HepG2 (cell line): Measurements from ENCODE around the gene ANGPTL2. TPM values are rescaled to one million over a fixed set of nuclear protein-coding genes. Genes with fewer than 3 reads are reported as not detected.

Experiments
- DNMT1 ChIP-seq: sonication (generic); formaldehyde crosslinking; IDR thresholded peaks from 2 replicates; pipeline ENCODE4 v1.5.1; 2020; ENCODE audit warnings: mild to moderate bottlenecking, missing genetic modification reagents
- DPF2 ChIP-seq: sonication (generic); formaldehyde crosslinking; IDR thresholded peaks from 2 replicates; pipeline ENCODE4 v1.4.0; 2020; ENCODE audit warnings: mild to moderate bottlenecking, low read depth, missing genetic modification reagents, borderline replicate concordance
- ETV5 ChIP-seq: IDR thresholded peaks from 2 replicates; pipeline ENCODE4 v1.6.1; 2018; ENCODE audit warnings: missing biosample characterization, missing genetic modification reagents, inconsistent platforms, borderline replicate concordance
- FOXP1 ChIP-seq, 2 experiments: fragments of 450-650 bp in 1 of 2; IDR thresholded peaks; 2 replicates each; pipeline ENCODE4 v1.6.1; 2017 to 2018; ENCODE audit warnings: antibody characterized with exemption in 1 of 2
- HOXD1 ChIP-seq: sonication (generic); formaldehyde crosslinking; IDR thresholded peaks from 2 replicates; pipeline ENCODE4 v1.5.0; 2020; ENCODE audit warnings: missing genetic modification reagents
- RELA ChIP-seq: sonication (generic); formaldehyde crosslinking; IDR thresholded peaks from 2 replicates; pipeline ENCODE4 v1.4.0; 2020; ENCODE audit warnings: missing genetic modification reagents
- ZBTB42 ChIP-seq: sonication (generic); formaldehyde crosslinking; IDR thresholded peaks from 2 replicates; pipeline ENCODE4 v1.5.0; 2020; ENCODE audit warnings: mild to moderate bottlenecking, missing genetic modification reagents
- ZNF12 ChIP-seq: sonication (generic); formaldehyde crosslinking; IDR thresholded peaks from 2 replicates; pipeline ENCODE4 v1.5.0; 2020; ENCODE audit warnings: missing genetic modification reagents
- ZNF569 ChIP-seq: sonication (generic); formaldehyde crosslinking; IDR thresholded peaks from 2 replicates; pipeline ENCODE4 v1.5.0; 2020; ENCODE audit warnings: mild to moderate bottlenecking, missing genetic modification reagents, moderate library complexity, borderline replicate concordance
- ZNF781 ChIP-seq: sonication (generic); formaldehyde crosslinking; IDR thresholded peaks from 2 replicates; pipeline ENCODE4 v1.5.1; 2020; ENCODE audit warnings: borderline replicate concordance, mild to moderate bottlenecking, missing genetic modification reagents; ENCODE audit errors: not compliant biosample characterization
- ZSCAN31 ChIP-seq: sonication (generic); formaldehyde crosslinking; IDR thresholded peaks from 2 replicates; pipeline ENCODE4 v1.5.0; 2020; ENCODE audit warnings: low read depth, mild to moderate bottlenecking, missing genetic modification reagents
- ZSCAN9 ChIP-seq: IDR thresholded peaks from 2 replicates; pipeline ENCODE4 v1.6.1; 2016; ENCODE audit warnings: borderline replicate concordance
- polyA plus RNA-seq, 8 experiments: library from polyadenylated mRNA; depleted of rRNA in 3 of 8; stranded (reverse) in 7 of 8; unstranded in 1 of 8; fragments of >200 nt; fragmentation: Illumina TruSeq in 4 of 8; extraction: Trizol in 4 of 8; gene quantifications; 2 replicates each; pipeline versions ENCODE4 v1.2.1 to v1.2.3, GENCODE V29; 2011 to 2016; ENCODE audit warnings: low read depth in 4 of 8, missing spikeins in 1 of 8, mixed read lengths in 1 of 8; ENCODE audit not compliant: insufficient read depth in 1 of 8
- total RNA-seq, 5 experiments: library from RNA; depleted of rRNA; stranded (reverse); fragments of >200 nt; fragmentation: Illumina TruSeq; extraction: Trizol; gene quantifications; 2 replicates each; pipeline ENCODE4 v1.2.3, GENCODE V29; 2016; ENCODE audit warnings: low read depth in 1 of 5
- TF ChIP-seq, protein P1 (sequence below): sonication (generic); formaldehyde crosslinking; IDR thresholded peaks from 2 replicates; pipeline ENCODE4 v1.5.0; 2020; ENCODE audit warnings: missing genetic modification reagents
- TF ChIP-seq, protein P2 (sequence below), 2 experiments: fragments of 450-650 bp in 1 of 2; sonication (generic) in 1 of 2; formaldehyde crosslinking in 1 of 2; IDR thresholded peaks; 2 replicates each; pipeline versions ENCODE4 v1.6.1 to v1.8.0; 2016 to 2022; ENCODE audit warnings: antibody characterized with exemption in 1 of 2, mild to moderate bottlenecking in 1 of 2, missing genetic modification reagents in 1 of 2
- TF ChIP-seq, protein P3 (sequence below): IDR thresholded peaks from 2 replicates; pipeline ENCODE4 v1.6.1; 2016; ENCODE audit warnings: low read depth, control low read depth

Gene ANGPTL2
- total and polyA plus RNA-seq, 2 of the 13 experiments (the other 11 are each of a cell fraction or from before 2014, with no cell fraction given), result 0.91 to 21.0 TPM

DNA sequence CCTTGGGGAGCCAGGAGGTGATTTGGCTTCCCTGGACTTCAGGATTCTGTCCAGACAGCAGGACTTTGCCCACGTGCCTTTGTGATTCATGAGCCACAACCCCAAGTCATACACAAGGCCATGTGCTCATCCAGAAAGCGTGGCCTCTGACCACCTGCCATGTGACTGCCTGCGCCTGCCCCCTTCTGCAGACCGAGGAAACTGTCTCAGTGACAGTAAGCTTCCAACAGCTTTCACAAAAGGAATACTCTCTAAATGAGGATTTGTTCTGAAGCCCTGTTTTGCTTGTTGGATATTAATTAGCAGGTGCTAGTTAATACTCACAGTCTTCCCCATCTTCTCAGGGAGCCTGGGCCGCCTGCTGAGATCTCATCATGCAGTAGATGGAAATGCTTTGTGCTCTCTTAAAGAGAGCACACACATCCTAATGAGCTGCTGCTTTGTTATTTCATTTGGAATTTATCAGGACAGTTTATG, 36.9 kb upstream of the ANGPTL2 start (continued):
- TF ChIP-seq, protein P1, sequence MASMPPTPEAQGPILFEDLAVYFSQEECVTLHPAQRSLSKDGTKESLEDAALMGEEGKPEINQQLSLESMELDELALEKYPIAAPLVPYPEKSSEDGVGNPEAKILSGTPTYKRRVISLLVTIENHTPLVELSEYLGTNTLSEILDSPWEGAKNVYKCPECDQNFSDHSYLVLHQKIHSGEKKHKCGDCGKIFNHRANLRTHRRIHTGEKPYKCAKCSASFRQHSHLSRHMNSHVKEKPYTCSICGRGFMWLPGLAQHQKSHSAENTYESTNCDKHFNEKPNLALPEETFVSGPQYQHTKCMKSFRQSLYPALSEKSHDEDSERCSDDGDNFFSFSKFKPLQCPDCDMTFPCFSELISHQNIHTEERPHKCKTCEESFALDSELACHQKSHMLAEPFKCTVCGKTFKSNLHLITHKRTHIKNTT (CRISPR knock-in tag), result no peak
- TF ChIP-seq DNMT1 (CRISPR knock-in tag), result no peak; the same call in 1 of the 2 replicates
- peak; percentile 94; the same call in 1 of the 2 replicates for TF ChIP-seq ZNF569 (CRISPR knock-in tag)
- TF ChIP-seq, protein P2, sequence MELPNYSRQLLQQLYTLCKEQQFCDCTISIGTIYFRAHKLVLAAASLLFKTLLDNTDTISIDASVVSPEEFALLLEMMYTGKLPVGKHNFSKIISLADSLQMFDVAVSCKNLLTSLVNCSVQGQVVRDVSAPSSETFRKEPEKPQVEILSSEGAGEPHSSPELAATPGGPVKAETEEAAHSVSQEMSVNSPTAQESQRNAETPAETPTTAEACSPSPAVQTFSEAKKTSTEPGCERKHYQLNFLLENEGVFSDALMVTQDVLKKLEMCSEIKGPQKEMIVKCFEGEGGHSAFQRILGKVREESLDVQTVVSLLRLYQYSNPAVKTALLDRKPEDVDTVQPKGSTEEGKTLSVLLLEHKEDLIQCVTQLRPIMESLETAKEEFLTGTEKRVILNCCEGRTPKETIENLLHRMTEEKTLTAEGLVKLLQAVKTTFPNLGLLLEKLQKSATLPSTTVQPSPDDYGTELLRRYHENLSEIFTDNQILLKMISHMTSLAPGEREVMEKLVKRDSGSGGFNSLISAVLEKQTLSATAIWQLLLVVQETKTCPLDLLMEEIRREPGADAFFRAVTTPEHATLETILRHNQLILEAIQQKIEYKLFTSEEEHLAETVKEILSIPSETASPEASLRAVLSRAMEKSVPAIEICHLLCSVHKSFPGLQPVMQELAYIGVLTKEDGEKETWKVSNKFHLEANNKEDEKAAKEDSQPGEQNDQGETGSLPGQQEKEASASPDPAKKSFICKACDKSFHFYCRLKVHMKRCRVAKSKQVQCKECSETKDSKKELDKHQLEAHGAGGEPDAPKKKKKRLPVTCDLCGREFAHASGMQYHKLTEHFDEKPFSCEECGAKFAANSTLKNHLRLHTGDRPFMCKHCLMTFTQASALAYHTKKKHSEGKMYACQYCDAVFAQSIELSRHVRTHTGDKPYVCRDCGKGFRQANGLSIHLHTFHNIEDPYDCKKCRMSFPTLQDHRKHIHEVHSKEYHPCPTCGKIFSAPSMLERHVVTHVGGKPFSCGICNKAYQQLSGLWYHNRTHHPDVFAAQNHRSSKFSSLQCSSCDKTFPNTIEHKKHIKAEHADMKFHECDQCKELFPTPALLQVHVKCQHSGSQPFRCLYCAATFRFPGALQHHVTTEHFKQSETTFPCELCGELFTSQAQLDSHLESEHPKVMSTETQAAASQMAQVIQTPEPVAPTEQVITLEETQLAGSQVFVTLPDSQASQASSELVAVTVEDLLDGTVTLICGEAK (IDR thresholded peaks at IDR 0.05), result no peak
- TF ChIP-seq, protein P2 (CRISPR knock-in tag; IDR thresholded peaks at IDR 0.05), result peak; percentile 95
- TF ChIP-seq ZSCAN31 (CRISPR knock-in tag), result peak; percentile 97
- TF ChIP-seq DPF2 (CRISPR knock-in tag), result 0 out of 2 replicates have a peak, but pooled peaks have one; percentile 37
- peak; percentile 82; the same call in 1 of the 2 replicates for TF ChIP-seq HOXD1 (CRISPR knock-in tag)
- no peak for TF ChIP-seq RELA
- TF ChIP-seq FOXP1 (IDR thresholded peaks at IDR 0.05), result no peak
- peak; percentile 46 for TF ChIP-seq FOXP1 (CRISPR knock-in tag; IDR thresholded peaks at IDR 0.05)
- peak; percentile 73 for TF ChIP-seq ZNF12 (CRISPR knock-in tag)
- TF ChIP-seq ZNF781 (CRISPR knock-in tag), result peak; percentile 98
- peak; percentile 94 for TF ChIP-seq ZBTB42 (CRISPR knock-in tag)
- TF ChIP-seq ZSCAN9 (CRISPR knock-in tag), result peak; percentile 99
- TF ChIP-seq, protein P3, sequence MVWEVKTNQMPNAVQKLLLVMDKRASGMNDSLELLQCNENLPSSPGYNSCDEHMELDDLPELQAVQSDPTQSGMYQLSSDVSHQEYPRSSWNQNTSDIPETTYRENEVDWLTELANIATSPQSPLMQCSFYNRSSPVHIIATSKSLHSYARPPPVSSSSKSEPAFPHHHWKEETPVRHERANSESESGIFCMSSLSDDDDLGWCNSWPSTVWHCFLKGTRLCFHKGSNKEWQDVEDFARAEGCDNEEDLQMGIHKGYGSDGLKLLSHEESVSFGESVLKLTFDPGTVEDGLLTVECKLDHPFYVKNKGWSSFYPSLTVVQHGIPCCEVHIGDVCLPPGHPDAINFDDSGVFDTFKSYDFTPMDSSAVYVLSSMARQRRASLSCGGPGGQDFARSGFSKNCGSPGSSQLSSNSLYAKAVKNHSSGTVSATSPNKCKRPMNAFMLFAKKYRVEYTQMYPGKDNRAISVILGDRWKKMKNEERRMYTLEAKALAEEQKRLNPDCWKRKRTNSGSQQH (CRISPR knock-in tag), result peak; percentile 94
- peak; percentile 80 for TF ChIP-seq ETV5 (CRISPR knock-in tag)
